Measurements from ENCODE around the gene USP7.

GRCh38 chr16:8908810-8909468 lies 54.8 kb downstream of the USP7 start:
- TF ChIP-seq CTCF (optimal IDR thresholded peaks at IDR 0.05 in 1 of 3, IDR thresholded peaks at IDR 0.05 in 1 of 3, conservative IDR thresholded peaks at IDR 0.05 in 1 of 3; ENCODE audit: extremely low read depth in 1 of 3, insufficient read depth in 2 of 3, low read length in 3 of 3) (no peak), EZH2 (IDR thresholded peaks at IDR 0.05; ENCODE audit: low read length) (no peak)
